HG02938 (cell line): ENCODE measurements around the gene RNF207.

Source experiments
- ATAC-seq: cut with Tn5 transposase; IDR thresholded peaks from one replicate; pipeline ENCODE4 v1.9.1; 2021; ENCODE audit warnings: mild to moderate bottlenecking, moderate library complexity; ENCODE audit not compliant: unreplicated experiment

Gene RNF207

DNA sequence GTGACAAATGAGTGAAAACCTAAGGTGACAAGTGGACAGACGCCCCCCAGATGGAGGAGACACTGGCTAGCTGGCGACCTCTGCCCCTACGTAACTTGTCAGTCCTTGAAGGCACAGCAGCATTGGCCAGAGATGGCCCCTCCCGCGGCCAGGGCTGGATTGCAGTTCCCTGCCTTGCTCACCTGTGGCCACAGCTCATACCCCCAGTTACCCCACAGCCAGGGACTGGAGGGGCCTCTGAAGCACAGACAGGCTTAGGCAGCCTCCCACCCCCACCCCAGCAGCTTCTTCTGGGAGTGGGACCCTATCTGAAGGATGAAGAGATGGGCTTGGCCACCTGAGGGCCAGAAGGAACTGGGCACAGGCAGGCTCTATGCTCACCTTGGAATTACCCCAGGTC is 41.7 kb downstream of the RNF207 start:
- ATAC-seq = no peak

- ATAC-seq = no peak
Observed at GRCh38 chr1:6248161-6248776, 42.4 kb downstream of the RNF207 start.

DNA sequence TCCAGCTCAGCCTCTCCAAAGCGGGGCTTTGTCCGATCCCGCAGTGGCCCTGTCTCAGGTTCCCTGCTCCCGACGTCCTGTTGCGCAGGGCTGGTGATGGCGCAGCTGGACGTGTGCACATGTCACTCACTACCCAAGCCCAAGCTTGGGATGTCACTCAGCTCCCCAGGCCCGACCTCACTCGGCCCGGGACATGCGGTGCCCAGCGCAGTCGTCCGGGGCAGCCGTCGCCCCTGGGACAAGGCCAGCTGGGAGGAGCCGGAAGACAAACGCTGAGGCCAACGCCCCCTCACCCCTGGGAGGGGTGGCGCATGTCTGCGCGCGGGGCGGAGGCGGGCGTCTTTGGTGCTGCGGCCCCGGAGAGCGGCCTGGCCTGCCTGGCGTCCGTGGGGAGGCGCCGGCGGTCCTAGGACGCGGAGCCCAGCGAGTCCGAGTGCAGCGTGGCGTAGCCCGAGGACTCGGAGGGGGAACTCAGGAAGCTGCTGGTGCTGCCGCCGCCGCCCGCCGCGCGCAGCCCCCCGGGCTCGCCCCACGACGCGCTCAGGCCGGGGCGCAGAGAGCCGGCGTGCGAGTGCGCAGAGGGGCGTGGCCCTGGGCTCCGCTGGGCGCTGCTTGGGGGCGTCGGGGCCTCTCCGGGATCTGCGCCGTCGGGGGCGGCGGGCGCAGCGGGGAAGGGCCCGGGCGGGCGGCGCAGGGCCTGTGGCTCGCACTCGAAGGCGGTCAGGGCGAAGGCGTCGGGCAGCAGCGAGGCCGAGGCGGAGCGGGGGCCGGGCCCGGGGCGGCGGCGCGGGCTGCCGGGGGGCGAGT is 43.2 kb downstream of the RNF207 start:
- no peak for ATAC-seq

DNA sequence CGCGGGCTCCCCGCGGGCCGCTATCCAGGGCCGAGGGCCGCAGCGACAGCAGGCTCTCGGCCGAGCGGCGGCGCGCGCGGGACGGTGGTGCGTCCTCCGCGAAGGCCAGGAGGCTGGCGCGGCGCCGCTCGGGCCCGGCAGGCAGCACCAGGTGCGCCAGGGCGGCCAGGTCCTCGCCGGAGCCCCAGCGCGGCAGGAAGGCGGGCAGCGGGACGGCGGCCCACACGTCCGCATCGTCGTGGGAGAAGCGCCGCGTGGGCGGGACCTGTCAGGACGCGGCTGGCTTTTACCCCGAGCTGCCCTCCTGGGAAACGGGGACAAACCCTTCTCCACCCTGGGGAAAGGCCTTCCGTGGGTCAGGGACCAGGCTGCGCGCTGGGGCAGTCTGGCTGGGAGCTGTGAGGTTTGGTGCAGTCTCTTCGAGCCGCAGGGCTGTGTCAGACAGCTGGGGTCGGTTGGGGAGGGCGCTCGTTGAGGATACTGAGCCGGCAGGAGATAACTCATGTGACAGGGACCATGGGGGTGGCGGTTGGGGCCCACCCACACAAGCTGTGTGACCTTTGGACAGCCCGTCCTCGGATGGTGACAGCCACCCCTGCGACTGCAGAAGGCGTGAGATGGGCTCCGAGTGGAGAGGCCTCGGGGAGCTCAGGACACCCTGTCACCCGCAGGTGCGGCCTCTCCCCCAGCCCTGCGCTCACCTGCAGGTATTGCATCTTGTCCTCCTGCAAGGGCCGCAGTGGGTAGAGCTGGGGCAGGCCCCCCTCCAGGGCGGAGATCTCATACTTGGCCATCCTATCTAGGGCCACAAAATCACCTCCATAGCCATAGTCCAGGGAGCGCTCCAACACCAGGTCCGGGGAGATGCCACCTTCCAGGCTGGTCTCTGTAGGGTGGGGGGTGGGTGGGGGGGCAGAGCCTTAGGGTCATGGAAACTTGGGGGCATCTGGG is 44.1 kb downstream of the RNF207 start:
- no peak for ATAC-seq

DNA sequence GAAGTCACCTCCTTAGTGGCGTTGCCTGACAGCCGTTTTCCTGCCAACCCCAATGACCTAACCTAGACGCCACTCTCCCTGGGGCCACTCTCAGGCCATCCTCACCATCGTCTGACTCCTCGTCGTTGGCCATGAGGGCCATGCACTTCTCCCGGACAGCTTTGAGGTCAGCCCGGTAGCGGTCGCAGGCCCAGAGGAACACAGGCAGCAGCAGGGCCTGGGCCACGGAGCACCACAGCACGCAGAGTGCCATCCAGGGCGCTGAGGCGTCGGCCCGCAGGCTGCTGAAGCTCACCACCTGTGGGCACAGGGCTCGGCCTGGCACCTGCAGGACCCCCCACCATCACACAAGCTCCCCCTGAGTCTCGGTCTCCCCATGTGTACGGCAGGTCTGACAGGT is 45.3 kb downstream of the RNF207 start:
- ATAC-seq = no peak

DNA sequence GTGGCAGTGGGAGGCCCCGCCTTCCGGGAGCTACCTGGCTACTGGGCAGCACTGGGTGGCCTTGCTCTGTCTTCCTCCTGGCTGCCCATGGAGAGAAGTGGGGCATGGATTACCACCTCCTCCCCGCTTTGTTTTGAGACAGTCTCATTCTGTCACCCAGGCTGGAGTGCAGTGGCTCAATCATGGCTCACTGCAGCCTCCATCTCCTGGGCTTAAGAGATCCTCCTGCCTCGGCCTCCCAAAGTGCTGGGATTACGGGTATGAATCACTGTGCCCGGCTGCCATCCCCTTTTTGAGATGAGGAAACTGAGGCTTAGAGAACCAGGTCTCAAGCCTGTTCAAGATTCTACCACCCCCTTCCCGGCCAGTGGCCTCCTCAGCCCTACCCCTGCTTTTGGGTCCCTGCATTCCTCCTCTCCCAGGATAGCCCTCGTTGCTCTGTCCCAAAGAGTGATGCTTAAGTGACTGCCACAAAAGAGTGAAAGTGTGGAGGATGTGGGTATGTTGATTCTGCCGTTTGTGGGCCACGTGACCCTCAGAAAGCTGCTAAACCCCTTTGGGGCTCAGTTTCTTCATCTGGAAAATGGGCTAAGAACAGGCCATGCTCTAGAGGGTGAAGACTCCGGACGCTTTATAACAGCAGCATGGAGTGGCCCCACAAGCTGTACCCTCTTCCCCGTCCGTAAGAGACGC is 45.9 kb downstream of the RNF207 start:
- ATAC-seq = no peak

GRCh38 chr1:6252374-6252710 is 46.4 kb downstream of the RNF207 start:
- ATAC-seq = no peak

GRCh38 chr1:6253380-6253779 is 47.5 kb downstream of the RNF207 start:
- ATAC-seq = no peak

GRCh38 chr1:6254691-6255090 is 48.8 kb downstream of the RNF207 start:
- ATAC-seq = no peak

- ATAC-seq = no peak
Observed at GRCh38 chr1:6256645-6257044, 50.7 kb downstream of the RNF207 start.

DNA sequence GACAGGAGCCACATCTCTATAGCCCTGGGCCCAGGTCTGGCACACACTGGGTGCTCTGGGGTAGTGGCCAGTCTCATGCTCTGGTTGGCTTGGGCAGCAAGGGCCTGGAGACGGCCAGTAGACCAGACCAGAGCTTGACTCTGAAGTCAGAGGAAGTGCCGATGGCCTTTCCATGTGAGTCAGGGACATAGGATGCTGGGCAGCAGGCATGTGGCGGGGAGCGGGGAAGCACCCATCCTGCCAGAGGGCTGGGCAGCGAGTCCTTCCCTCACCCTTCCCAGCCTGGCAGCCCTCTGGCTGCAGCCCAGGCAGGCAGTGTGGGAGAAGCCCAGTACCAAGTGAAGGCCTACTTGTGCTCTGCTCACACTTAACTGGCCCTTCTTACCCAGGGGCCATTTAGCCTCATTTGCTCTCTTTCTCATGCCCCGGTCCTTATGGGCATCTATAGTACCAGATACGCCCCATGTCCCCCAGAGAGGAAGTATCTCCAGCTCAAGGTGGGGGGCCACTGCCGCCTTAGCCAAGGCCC is 51.7 kb downstream of the RNF207 start:
- no peak for ATAC-seq

DNA sequence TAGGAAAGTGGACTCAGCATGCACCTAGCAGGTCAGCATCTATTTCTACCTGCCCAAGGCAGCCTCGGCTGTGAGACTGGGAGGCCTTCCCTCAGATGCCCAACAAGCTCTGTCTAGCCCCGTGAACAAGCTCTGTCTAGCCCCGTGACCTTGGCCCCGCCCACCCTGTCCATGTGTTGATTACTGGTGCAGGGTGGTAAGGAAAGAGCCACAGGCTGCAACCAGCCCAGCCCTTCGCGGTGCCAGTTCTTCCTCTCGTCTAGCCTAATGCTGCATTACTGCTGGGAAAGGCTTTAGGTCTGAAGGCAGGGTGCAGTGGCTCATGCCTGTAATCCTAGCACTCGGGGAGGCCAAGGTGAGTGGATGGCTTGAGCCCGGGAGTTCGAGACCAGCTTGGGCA is 52.8 kb downstream of the RNF207 start:
- ATAC-seq = no peak

DNA sequence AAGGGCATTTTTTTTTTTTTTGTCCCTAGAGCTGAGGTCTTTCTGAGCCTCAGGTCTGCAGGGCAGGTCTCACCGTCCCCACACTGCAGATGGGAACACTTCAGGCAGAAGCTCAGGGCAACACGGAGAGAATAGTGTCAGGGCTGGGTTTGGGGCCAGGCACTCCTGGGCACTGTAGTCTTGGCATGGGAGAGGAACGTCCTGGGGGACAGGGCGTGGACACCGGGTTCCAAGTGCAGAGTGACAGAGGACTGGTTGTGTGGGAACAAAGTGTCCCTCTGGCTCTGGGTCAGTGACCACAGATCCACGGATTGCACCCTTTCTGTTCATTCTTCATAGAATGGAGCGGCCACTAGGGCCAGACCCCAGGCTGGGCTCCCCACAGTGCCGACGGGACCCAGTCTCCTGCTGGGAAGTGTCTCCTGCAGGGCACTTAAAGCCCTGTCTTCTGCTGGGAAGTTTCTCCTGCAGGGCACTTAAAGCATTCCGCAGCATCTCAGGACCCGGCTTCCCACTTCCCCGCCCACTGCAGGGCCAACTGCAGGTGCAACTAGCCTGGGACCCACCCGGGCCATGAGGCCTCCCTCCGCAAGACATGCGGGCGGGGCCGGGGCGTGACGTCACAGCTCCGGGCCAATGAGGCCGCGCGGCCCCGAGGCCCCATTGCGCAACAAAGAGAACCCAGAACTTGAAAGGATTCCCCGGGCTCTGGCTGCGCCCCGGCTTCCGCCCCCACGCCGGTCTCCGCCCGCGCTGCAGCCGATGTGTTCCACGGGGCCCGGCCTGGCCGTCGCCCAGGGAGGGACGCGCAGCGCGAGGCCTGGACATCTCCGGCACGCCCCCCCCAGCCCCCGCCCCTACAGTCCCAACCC is 53.8 kb downstream of the RNF207 start:
- ATAC-seq = peak; percentile 57

DNA sequence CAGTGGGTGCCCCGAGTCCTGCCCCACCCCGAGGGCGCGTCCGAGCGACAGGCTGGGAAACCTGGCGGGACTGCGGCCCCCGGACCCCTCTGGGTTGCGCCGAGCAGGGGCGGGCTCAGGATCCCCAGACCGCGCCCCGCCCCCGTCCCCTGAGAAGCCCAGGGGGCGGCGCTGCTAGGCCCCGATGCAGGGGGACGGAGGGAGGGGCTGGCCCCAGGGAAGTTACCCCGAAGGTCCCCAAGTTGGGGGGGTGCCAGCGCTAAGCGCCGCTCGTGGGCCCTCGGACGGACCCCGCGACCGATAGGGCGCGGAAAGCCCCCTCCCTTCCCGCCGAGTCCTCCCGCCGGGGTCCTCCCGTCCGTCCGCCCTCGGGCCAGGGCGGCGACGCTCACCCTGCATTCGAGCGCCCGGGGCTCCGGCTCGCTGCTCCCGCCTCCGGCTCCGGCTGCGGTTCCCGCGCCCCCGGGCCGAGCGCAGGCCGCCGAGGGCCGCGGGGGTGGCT is 54.6 kb downstream of the RNF207 start:
- ATAC-seq = peak; percentile 26

GRCh38 chr1:6260961-6261614 is 55.2 kb downstream of the RNF207 start, which contains the start of gene GPR153:
TSS of gene GPR153 (minus strand) at chr1:6261098. CDS start at chr1:6254905, 6,193 bp downstream.
- no peak for ATAC-seq

- no peak for ATAC-seq
Observed at GRCh38 chr1:6261615-6261995, 55.7 kb downstream of the RNF207 start.

GRCh38 chr1:6262555-6263420 is 56.9 kb downstream of the RNF207 start:
- no peak for ATAC-seq

DNA sequence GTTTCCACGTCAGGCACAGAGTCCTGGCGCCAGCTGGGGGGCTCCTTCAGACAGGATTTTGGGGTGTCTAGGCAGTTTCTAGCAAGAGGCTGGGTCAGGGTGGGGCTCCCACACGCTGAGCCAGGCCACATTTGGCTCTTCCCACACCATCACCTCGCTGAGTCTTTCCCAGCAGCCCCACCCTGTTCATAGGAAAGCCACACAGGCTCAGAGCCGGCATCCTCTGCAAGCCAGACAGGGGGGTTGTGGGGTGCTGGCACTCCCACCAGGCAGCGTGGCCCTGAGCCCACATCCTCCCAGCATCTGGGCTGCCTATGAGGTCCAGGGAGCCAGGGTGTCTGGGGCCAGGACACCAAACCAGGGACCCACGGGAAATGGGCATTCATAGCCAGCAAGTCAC is 57.8 kb downstream of the RNF207 start:
- no peak for ATAC-seq
